HG03097 (cell line): ENCODE results near the gene GTSE1.
"Not testable (repeated sequence)": the region's sequence is repeated elsewhere in the genome, so short reads cannot be mapped to it uniquely, and the experiment has no call there.

ENCODE experiments used
- ATAC-seq: cut with Tn5 transposase; IDR thresholded peaks from one replicate; pipeline ENCODE4 v1.9.1; 2021; ENCODE audit not compliant: unreplicated experiment, low FRiP score

Gene GTSE1, protein sequence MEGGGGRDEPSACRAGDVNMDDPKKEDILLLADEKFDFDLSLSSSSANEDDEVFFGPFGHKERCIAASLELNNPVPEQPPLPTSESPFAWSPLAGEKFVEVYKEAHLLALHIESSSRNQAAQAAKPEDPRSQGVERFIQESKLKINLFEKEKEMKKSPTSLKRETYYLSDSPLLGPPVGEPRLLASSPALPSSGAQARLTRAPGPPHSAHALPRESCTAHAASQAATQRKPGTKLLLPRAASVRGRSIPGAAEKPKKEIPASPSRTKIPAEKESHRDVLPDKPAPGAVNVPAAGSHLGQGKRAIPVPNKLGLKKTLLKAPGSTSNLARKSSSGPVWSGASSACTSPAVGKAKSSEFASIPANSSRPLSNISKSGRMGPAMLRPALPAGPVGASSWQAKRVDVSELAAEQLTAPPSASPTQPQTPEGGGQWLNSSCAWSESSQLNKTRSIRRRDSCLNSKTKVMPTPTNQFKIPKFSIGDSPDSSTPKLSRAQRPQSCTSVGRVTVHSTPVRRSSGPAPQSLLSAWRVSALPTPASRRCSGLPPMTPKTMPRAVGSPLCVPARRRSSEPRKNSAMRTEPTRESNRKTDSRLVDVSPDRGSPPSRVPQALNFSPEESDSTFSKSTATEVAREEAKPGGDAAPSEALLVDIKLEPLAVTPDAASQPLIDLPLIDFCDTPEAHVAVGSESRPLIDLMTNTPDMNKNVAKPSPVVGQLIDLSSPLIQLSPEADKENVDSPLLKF

DNA sequence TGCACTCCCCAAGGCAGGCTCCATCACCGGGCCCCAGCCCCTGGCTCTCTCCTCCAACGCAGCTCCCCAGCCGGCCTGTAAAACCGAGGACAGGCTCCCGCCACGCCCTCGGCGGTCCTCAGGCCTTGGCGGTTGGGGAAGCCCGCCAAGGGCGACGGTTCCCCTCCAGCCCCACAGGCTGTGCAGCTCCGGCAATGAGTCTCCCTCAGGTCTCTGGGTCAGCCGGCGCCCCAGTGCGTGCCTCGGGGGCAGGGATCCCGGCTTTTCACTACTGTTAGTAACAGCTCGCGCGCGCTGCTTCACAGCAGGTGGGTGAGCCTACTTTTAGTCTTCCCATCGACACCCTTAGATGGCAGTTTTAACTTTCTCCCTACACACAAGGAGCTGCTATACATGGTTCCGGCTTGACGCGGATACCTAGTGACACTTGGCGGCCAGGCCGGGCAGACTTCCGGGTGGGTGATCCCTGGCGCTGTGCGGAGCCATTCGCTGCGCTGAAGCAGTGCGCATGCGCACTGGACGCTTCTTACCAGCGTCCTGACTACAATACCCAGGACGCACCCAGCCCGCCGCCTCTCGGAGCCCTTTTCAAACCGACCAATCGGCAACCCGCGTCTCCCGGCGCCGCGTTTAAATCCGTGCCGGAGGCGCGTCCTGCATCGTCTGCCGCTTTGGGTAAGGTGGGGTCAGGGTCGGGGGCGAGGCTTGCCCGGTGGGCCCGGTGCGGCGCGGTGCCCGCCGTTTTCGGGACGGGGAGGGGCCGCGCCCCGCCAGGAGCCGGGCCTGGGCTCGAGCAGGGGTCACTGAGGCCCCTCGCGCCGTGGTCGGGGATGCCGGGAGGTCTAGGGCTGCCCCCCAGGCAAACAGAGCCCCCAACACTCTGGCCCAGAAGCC lies at the start of gene GTSE1:
Gene GTSE1 (plus strand): TSS at position 614 of the 894 bp plus-strand sequence. CDS start 531 bp downstream, outside the sequence.
- peak; percentile 87 for ATAC-seq

DNA sequence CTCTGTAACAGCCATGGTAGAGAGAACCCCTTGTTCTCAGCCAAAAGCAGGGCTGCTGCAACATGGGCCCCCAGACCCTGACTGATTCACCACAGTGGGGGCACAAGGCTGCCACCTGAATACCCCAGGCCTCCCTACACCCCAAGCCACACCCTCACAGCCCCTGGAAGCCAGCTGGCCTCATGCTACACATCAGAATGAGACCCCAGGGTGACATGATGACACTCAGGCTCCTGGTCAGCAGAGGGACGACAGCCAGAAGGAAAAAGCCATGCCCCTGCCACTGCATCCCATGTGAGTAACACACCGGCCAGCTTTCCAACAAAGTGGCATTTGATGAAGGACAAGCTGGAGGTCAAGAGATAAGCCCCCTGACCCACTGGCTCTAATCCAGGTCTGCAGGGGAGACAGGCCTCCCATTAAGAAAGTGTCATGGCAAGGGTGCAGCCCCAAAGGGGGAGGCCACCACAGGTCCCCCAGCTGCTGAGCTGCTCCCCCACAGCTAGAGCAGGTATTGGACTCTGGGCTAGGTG lies 49.2 kb upstream of the GTSE1 start:
- no peak for ATAC-seq

DNA sequence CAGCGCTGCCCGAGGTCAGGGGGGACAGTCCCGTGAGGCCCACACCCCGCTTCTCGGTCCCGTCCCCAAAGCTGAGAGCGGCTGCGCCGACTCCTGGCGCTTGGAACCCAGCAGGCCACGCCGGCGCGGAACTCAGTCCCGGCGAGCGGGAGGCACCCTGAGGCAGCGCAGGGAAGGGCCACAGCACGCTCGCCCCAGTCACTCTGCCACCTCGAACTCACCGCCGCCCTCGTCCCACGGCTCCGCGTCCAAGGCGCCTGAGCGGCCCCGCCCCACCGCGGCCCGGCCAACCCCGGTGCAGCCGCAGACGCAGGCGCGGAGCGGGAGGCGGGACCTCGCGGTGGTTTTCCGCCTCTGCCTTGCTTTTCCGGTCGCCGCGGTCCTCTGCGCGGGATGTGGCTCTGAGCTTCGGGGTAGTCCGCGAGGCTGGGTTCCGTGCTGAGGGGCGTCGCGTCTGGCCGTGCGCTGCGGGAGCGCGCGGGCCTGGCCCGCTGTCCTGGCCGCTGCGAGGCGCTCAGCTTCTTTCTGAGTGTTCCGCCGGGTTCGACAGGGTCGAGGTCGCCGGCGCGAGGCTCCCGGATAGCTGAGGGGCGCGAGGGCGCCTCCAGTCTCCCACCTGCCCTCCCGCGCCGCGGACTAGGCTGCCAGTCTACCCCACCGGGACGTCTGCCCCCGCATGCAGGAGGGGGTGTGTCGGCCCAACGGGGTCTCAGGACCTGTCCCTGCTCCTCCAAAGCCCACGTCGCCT lies 46.5 kb upstream of the GTSE1 start, which contains the start of gene CDPF1:
Gene CDPF1 (minus strand): TSS at position 259 of the 748 bp plus-strand sequence. CDS start 2,009 bp downstream, outside the sequence.
- peak; percentile 87 for ATAC-seq

GRCh38 chr22:46250783-46251125 lies 45.9 kb upstream of the GTSE1 start:
- ATAC-seq: peak; percentile 22

DNA sequence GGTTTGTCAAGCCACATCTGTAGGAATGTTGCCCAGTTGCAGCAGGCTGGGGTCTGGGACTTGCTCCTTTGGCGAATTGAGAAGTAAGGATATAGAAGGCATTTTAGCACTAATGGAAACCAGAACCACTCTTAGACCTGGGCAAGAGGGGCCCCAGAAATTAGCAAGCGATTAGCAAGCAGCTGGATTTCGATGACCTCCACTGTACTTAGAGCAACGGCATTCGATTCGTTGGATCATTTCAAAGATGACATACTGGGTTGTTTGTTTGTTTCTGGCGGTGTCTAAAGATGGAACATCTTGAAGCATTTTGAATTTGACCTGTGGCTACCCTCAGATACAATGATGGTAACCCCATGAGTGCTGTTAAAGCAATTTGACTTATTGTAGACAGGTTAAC lies 45.4 kb upstream of the GTSE1 start:
- no peak for ATAC-seq

DNA sequence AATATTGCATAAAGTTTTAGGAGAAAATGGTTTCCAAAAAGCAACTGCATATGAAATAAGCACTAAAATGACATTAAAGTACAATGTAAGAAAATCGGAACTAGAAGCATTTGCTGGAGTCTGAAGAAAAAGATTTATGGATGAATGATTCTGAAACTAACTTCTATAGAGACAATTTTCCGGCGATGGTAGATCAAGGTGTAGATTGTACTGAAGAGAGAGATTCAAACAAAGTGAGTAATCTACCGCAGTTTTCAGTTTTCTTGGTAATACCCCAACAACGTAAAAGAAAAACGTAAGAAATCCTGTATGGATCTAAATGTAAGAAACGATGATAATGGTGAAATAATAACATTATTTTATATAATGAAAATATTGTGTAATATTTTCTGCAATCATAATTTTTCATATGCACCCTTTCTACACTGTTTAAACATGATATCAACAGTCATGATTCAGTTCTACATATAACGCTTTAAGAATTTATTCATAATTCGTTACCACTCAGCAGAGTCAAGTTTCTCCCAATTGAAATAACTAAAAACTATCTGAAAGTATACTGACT lies 44.8 kb upstream of the GTSE1 start:
- no peak for ATAC-seq

- no peak for ATAC-seq
These were observed 40.2 kb upstream of the GTSE1 start for GRCh38 chr22:46256358-46256958.

DNA sequence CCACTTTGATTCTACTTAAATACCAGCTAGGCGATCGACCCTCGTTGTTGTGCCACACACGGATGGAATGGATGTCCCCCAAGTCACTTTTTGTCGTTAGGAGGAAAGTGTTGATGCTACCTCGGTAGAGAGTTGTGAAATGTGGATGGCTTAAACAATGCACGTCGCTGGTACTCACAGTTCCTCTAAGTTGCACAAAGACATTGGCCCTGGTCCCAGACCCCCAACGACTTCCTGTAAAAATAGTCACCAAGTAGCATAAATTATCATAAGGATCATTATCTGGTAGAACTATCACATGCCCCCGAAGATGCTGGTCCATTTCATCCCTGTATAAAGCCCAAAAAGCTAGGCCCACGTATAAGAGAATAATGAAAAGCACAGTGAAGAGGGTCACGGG lies 37.3 kb upstream of the GTSE1 start:
- no peak for ATAC-seq

DNA sequence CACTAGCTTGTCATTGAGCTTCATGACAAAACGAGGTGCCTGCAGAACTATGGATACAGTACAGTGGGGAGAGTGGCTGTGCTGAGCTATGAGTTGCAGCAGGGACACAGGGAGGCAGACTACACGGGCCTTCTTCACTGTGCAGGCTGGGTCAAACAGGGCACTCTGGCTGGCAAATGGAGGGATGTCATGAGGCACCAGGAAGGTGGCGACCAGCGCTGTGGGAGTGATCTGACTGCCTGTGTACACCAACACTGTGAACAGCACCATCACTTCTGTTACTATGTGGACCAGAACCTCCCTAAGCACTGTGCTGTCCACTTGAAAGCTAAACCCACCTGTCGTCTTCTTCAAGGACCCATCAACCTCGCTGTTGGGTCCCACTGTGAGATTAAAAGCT lies 36.6 kb upstream of the GTSE1 start:
- no peak for ATAC-seq

DNA sequence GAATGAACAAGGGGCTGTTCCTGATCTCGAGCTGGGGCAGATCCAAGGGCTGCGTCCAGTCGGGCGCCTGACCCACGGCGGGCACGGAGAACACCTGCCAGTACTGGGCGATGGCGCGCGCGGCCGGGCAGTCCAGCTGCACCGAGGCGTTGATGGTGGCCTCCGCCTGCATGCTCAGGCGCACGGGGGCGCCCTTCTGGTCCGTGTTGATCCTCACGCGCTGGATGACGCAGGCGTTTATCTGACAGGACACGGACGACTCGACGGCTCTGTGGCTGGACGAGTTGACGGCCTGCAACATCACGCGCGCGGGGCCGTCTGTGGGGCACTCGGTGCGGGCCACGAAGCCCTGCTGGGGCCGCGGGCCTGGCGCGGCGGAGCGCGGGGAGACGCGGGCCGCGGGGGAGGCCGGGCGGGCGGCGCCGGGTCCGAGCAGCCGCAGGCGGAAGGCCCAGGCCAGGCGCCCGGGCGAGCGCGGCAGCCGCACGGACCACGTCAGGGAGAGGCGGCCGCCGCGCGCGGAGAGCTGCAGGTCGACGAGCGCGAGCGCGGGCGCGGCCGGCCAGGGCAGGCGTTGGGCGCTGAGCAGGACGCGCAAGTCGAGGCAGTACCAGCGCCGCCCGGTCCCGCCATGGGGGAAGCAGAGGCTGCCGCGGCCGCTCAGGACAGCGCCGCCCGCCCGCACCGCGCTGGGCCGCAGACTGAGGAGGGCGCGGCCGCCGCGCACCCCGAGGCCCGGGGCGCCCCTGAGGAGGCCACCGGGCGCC lies 34.0 kb upstream of the GTSE1 start:
- ATAC-seq: no peak

GRCh38 chr22:46263216-46263590 lies 33.5 kb upstream of the GTSE1 start, which contains the start of gene PKDREJ:
PKDREJ (minus strand) TSS chr22:46263343; CDS start chr22:46263322, 21 bp downstream.
- ATAC-seq: no peak

- not testable (repeated sequence) for ATAC-seq
These were observed 32.1 kb upstream of the GTSE1 start for GRCh38 chr22:46264520-46264919.

DNA sequence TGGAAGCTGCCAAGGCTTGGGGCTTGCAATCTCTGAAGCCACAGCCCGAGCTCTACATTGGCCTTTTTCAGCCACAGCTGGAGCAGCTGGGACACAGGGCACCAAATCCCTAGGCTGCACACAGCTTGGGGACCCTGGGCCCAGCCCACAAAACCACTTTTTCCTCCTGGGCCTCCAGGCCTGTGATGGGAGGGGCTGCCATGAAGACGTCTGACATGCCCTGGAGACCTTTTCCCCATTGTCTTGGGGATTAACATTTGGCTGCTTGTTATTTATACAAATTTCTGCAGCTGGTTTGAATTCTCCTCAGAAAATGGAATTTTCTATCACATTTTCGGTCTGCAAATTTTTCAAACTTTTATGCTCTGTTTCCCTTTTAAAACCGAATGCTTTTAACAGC lies 31.0 kb upstream of the GTSE1 start:
- not testable (repeated sequence) for ATAC-seq

- peak; percentile 61 for ATAC-seq
These were observed 29.0 kb upstream of the GTSE1 start, which contains the start of gene TTC38 for GRCh38 chr22:46267431-46268279. TTC38 (plus strand) TSS chr22:46268008; CDS start chr22:46268040, 32 bp downstream.

GRCh38 chr22:46269564-46269963 lies 27.1 kb upstream of the GTSE1 start:
- no peak for ATAC-seq

GRCh38 chr22:46272196-46272595 lies 24.5 kb upstream of the GTSE1 start:
- no peak for ATAC-seq

DNA sequence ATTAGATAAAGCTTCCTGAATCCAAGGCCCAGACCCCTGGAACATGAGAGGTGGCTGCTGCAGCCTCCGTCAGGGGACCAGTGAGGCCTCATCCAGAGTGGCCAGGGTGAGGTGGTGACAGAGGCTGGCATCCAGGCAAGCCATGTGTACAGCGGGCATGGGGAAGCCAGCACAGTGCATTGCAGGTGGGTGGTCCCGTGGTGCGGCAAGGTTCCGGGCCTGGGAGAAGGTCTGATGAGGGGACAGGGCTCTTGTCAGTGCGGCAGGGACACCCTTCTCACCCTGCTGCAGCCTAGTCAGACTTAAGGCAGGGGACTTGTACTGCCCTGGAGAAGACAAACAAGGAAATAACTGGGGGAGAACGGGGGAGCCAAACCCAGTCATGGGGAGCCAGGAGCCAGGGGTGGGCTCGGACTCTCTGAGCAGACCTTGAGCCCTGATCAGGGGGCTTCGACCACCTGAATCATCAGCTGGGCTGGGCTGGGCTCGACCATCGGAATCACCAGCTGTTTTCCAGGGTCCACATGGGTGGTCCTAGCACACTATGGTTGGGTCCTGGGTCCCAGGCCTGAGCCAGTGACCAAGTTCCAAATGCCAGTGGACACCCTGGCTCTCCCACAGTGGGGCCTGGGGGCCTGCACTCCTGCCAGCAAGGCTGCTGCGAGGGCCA lies 23.8 kb upstream of the GTSE1 start:
- ATAC-seq: no peak
